Panc1 (cell line): ENCODE measurements around the gene OR4N5. TPM values are rescaled to one million over a fixed set of nuclear protein-coding genes. Genes with fewer than 3 reads are reported as not detected.
"Not testable (repeated sequence)": the region's sequence is repeated elsewhere in the genome, so short reads cannot be mapped to it uniquely, and the experiment has no call there.

ENCODE experiments used
- ATAC-seq: fragments of 200-7000 bp; cut with Tn5 transposase; 2 replicates; pipeline ENCODE4 v1.9.1; 2020; ENCODE audit warnings: mild to moderate bottlenecking, moderate library complexity
- BruUV-seq: library from RNA; stranded (reverse); fragments of 400-500 nt; replicated peaks from 2 replicates; lab custom pipeline; 2021; lab: Mats Ljungman, UMichigan
- CTCF ChIA-PET: fragments of 300-600 bp; sonication (Branson Sonifier 250); formaldehyde crosslinking; loops from one replicate; lab custom pipeline; 2022; ENCODE audit warnings: antibody characterized with exemption; lab: Charles Lee
- POLR2A ChIA-PET: fragments of 300-600 bp; sonication (Branson Sonifier 250); formaldehyde crosslinking; loops from one replicate; lab custom pipeline; 2022; ENCODE audit warnings: antibody characterized with exemption; lab: Charles Lee
- DNase-seq: peaks from one replicate; pipeline ENCODE4 v3.0.0-alpha.2; 2010; ENCODE audit warnings: low read depth, low spot score
- H3K27ac ChIP-seq: 2 replicates; pipeline ENCODE4 v1.5.1; 2011; ENCODE audit warnings: mild to moderate bottlenecking, low read length, inconsistent platforms
- H3K27me3 ChIP-seq: fragments of 200-500 bp; sonication (Bioruptor generic); 2 replicates; pipeline ENCODE4 v1.6.0; 2014; ENCODE audit warnings: low read length, inconsistent platforms; ENCODE audit not compliant: control insufficient read depth, insufficient read depth
- H3K36me3 ChIP-seq: fragments of 200-500 bp; sonication (Bioruptor generic); 2 replicates; pipeline ENCODE4 v1.5.1; 2014; ENCODE audit warnings: inconsistent platforms, mild to moderate bottlenecking, low read length, moderate library complexity; ENCODE audit not compliant: control insufficient read depth, insufficient read depth
- H3K4me1 ChIP-seq: 2 replicates; pipeline ENCODE4 v1.5.1; 2011; ENCODE audit warnings: inconsistent platforms, mild to moderate bottlenecking, low read length, moderate library complexity; ENCODE audit not compliant: control insufficient read depth, insufficient read depth
- H3K4me3 ChIP-seq, 2 experiments: 2 replicates each; pipeline ENCODE4 v1.5.1; 2011 to 2012; ENCODE audit warnings: low read depth in 2 of 2, low read length in 2 of 2, mild to moderate bottlenecking in 2 of 2, inconsistent platforms in 1 of 2, moderate library complexity in 1 of 2
- H3K9me3 ChIP-seq: fragments of 200-500 bp; sonication (Bioruptor generic); 2 replicates; pipeline ENCODE4 v1.5.1; 2014; ENCODE audit warnings: low read depth, mild to moderate bottlenecking, inconsistent platforms, low read length, moderate library complexity; ENCODE audit not compliant: control insufficient read depth, insufficient read depth
- POLR2AphosphoS5 ChIP-seq: IDR thresholded peaks from 2 replicates; pipeline ENCODE4 v1.6.1; 2012; ENCODE audit warnings: mild to moderate bottlenecking, low read depth, low read length, moderate library complexity
- REST ChIP-seq, 2 experiments: IDR thresholded peaks; 2 replicates each; pipeline ENCODE4 v1.6.1; 2011 to 2012; ENCODE audit warnings: low read depth in 2 of 2, control low read depth in 1 of 2, low read length in 1 of 2, mild to moderate bottlenecking in 1 of 2, moderate library complexity in 1 of 2; ENCODE audit not compliant: insufficient read depth in 1 of 2
- SIN3A ChIP-seq: IDR thresholded peaks from 2 replicates; pipeline ENCODE4 v1.6.1; 2012; ENCODE audit warnings: low read depth, mild to moderate bottlenecking, low read length, moderate library complexity, borderline replicate concordance; ENCODE audit not compliant: insufficient read depth
- TCF7L2 ChIP-seq: IDR thresholded peaks from 2 replicates; pipeline ENCODE4 v1.6.1; 2011; ENCODE audit warnings: mild to moderate bottlenecking, low read depth, low read length, inconsistent platforms
- in situ Hi-C: cut with HindIII; loops from 2 replicates; pipeline ENCODE4 v1.10.0; 2016; ENCODE audit warnings: low sequenced_read_pairs, low pct_unique_long_range_greater_than_20kb
- intact Hi-C: fragments of 100-400 bp; cut with micrococcal nuclease; formaldehyde crosslinking; loops from one replicate; pipeline ENCODE4 v1.10.0; 2022; ENCODE audit not compliant: unreplicated experiment
- total RNA-seq: library from RNA; stranded (reverse); gene quantifications from one replicate; pipeline ENCODE4 v1.2.1, GENCODE V29; 2021; ENCODE audit not compliant: unreplicated experiment
- TF ChIP-seq, protein P1 (sequence below): fragments of 450-650 bp; IDR thresholded peaks from 2 replicates; pipeline ENCODE4 v1.5.1; 2017; ENCODE audit warnings: mild to moderate bottlenecking

Gene OR4N5
- total RNA-seq, 1 experiment from 2014 or later = not detected

GRCh38 chr14:20164462-20164861 is 25.8 kb downstream of the OR4N5 start:
- no peaks in the 10 kb centered on the region for H3K36me3 ChIP-seq
- in situ Hi-C loops (no loop called here), intact Hi-C loops (no loop called here)
- H3K4me3 ChIP-seq = no peak overlapping the region
- no peak for TF ChIP-seq SIN3A
- TF ChIP-seq TCF7L2 = no peak
- no peak for TF ChIP-seq REST (IDR thresholded peaks at IDR 0.05; ENCODE audit: insufficient read depth in 1 of 2, low read depth in 2 of 2, low read length in 1 of 2)
- TF ChIP-seq POLR2AphosphoS5 = no peak
- TF ChIP-seq, protein P1, sequence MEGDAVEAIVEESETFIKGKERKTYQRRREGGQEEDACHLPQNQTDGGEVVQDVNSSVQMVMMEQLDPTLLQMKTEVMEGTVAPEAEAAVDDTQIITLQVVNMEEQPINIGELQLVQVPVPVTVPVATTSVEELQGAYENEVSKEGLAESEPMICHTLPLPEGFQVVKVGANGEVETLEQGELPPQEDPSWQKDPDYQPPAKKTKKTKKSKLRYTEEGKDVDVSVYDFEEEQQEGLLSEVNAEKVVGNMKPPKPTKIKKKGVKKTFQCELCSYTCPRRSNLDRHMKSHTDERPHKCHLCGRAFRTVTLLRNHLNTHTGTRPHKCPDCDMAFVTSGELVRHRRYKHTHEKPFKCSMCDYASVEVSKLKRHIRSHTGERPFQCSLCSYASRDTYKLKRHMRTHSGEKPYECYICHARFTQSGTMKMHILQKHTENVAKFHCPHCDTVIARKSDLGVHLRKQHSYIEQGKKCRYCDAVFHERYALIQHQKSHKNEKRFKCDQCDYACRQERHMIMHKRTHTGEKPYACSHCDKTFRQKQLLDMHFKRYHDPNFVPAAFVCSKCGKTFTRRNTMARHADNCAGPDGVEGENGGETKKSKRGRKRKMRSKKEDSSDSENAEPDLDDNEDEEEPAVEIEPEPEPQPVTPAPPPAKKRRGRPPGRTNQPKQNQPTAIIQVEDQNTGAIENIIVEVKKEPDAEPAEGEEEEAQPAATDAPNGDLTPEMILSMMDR = no peak
- CTCF ChIA-PET = no interaction called here
- no peaks in the 10 kb centered on the region for H3K27me3 ChIP-seq
- no peak overlapping the region for H3K27ac ChIP-seq
- DNase-seq = no peak
- H3K9me3 ChIP-seq = no peaks in the 10 kb centered on the region
- POLR2A ChIA-PET = no interaction called here
- H3K4me1 ChIP-seq = no peaks in the 10 kb centered on the region
- no TSS peak for BruUV-seq
- ATAC-seq = no peak

- no peak overlapping the region for H3K27ac ChIP-seq
- ChIA-PET CTCF (no interaction called here), POLR2A (no interaction called here)
- no peak for TF ChIP-seq POLR2AphosphoS5
- TF ChIP-seq, protein P1 = no peak
- H3K4me1 ChIP-seq = no peaks in the 10 kb centered on the region
- no peak for ATAC-seq
- DNase-seq = no peak
- H3K9me3 ChIP-seq = no peaks in the 10 kb centered on the region
- no peaks in the 10 kb centered on the region for H3K27me3 ChIP-seq
- in situ Hi-C loops (no loop called here), intact Hi-C loops (no loop called here)
- H3K4me3 ChIP-seq = no peak overlapping the region
- BruUV-seq = no TSS peak
- H3K36me3 ChIP-seq = no peaks in the 10 kb centered on the region
These were observed 28.5 kb downstream of the OR4N5 start for GRCh38 chr14:20167091-20167490.

- peak; percentile 53; the same call in 1 of the 2 replicates for ATAC-seq
- peak; percentile 7 for DNase-seq
These were observed 31.2 kb downstream of the OR4N5 start for GRCh38 chr14:20169852-20170251.

GRCh38 chr14:20174205-20174604 is 35.6 kb downstream of the OR4N5 start:
- in situ Hi-C loops, intact Hi-C loops, CTCF ChIA-PET, BruUV-seq, ATAC-seq, DNase-seq, H3K4me1 ChIP-seq, H3K36me3 ChIP-seq, H3K27ac ChIP-seq, H3K4me3 ChIP-seq, H3K9me3 ChIP-seq, POLR2A ChIA-PET, H3K27me3 ChIP-seq: not testable (repeated sequence)

More at GRCh38 chr14:20169852-20170251, 31.2 kb downstream of the OR4N5 start:
- BruUV-seq, H3K4me3 ChIP-seq, in situ Hi-C loops, H3K36me3 ChIP-seq, H3K27me3 ChIP-seq, H3K9me3 ChIP-seq, POLR2A ChIA-PET, H3K27ac ChIP-seq, H3K4me1 ChIP-seq, intact Hi-C loops: not testable (repeated sequence)
- CTCF ChIA-PET = interaction anchor here (0.6 kb wide), 1 partner anchor 98 kb away, joined by 11 read pairs; no protein-coding TSS in a partner anchor
